ENCODE measurements around the gene LYZL1.

GRCh38 chr10:29306688-29307087 is 17.8 kb downstream of the LYZL1 start:
- TF ChIP-seq TOX (CRISPR knock-in tag; IDR thresholded peaks at IDR 0.05; ENCODE audit: borderline replicate concordance) (no peak), PPARA (CRISPR knock-in tag; IDR thresholded peaks at IDR 0.05; ENCODE audit: borderline replicate concordance) (no peak), BACH2 (CRISPR knock-in tag; IDR thresholded peaks at IDR 0.05; ENCODE audit: borderline replicate concordance) (no peak), ARNTL (CRISPR knock-in tag; IDR thresholded peaks at IDR 0.05; ENCODE audit: borderline replicate concordance, low read depth) (no peak)

Measured in SK-N-SH treated with all-trans-retinoic acid at 6 μM for 48 hours (cell line).